HPDE6-E6E7 (cell line): ENCODE data around the gene DENND4A.
"Not testable (repeated sequence)": the region's sequence is repeated elsewhere in the genome, so short reads cannot be mapped to it uniquely, and the experiment has no call there.

Experiments used
- DNase-seq: peaks from one replicate; pipeline ENCODE4 v3.0.0; 2011; ENCODE audit warnings: missing footprints; ENCODE audit errors: extremely low spot score

The DENND4A gene

DNA sequence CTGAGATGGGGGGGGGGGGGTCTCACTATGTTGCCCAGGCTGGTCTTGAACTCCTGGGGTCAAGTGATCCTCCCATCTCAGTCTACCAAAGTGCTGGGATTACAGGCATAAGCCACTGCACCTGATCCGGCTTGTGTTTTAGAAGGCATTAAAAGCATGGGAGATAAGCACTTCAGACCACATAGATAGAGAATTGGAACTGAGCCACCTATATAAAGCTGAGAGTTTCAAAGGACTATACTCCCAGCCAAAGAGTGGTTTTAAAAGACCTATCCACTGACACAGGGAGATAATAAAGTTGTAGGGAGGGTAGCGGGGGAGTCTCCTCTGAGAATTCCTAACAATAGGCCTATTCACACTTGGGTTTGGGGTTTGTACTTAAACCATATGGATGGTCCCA, 34.8 kb downstream of the DENND4A start:
- DNase-seq: no peak

DNA sequence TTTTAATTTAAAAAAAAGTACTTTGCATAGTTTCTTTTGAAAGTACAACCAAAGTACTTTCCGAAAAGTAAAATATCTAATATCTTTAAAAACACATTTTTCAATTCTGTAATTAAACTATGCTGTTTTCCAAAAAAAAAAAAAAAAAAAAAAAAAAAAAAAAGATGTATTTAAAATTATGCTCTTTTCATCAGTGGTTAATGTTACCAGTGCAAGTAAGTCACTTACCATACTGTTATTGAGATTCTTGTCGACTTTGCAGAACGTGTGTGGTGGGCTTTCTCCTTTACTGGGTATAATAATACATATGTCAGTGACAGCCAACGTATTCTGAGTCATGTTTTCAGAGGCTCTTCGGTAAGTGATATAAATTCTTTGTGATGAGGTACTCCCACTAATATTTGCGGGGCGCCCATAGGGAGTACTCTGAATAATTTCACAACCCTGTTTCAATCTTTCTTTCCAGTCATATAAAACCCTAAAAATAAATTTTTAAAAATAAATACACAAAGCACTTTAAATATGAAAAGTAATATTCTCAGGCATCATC, 39.9 kb downstream of the DENND4A start:
- no peak for DNase-seq

DNA sequence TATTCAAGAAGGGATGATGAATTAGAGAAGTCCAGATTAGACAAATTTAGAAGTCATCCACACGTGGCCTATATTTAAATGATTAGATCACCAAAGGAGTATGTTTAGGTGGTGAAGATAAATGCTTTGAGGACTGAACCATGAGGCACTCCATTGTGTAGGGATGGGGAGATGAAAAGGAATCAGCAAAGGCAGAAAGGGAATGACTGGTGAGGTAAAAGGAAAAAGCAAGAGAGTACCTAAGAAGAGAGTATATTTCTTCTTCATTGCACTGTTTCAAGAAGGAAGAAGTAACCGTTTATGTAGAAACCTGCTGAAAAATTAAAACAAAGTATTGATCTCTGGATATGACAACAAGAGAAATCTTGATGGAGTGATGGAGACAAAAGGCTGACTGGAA, 40.7 kb downstream of the DENND4A start:
- DNase-seq: no peak

DNA sequence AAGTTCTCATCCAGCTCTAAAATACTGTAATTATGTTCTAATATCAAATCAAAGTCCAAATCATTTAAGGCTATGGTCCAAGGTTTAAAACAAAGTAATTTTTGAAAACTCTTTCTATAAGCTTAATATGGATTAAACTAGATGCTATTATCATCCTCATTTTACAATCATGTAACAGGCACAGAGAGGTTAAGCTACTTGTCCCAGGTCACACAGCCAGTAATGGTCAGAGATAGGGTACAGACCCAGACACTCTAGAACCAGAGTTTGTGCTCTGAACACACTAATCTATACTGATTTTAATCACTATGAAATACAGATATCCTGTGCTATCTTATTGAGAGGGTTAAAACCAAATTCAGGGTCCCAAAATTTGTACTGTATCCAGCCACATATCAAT, 44.8 kb downstream of the DENND4A start:
- DNase-seq: no peak

DNA sequence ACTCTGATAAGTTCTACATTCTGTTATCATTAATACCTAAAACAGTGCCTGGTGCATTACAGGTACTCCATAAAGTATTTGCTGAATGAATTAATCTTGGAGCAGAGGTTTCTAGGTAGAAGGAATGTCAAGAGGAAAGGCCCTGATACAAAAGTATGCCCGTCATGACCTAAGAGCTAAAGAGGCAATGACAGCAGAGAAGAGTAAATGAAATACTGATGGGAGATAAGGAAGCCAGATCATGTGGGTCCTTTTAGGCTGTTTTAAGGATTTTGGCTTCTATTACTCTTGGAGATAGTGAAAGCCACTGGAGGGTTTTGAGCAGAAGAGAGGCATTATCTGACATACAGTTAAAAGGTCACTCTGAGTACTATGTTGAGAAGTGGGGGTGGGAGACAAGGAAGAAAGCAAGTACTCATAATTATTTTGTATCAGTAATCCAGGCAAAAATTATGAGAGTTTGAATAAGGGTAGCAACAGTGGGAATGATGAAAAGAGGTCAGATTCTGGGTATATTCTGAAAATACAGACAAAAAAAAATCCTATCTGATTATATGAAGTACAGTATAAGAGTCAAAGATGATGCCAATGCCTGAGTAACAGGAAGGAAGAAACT, 48.3 kb downstream of the DENND4A start:
- DNase-seq: no peak

DNA sequence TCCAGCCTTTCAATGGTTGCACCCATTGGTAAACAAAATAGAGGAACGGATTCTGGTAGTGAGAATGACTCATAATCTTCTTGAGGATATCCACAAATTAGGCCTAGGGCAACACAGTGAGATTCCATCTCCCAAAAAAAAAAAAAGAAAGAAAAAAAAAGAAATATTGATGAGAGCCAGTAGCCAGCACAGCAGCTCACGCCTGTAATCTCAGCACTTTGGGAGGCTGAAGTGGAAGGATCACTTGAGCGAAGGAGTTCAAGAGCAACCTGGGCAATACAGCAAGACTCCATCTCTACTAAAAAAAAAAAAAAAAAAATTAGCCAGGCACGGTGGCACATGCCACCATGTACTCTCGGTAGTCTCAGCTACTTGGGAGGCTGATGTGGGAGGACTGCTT, 51.9 kb downstream of the DENND4A start:
- no peak for DNase-seq

DNA sequence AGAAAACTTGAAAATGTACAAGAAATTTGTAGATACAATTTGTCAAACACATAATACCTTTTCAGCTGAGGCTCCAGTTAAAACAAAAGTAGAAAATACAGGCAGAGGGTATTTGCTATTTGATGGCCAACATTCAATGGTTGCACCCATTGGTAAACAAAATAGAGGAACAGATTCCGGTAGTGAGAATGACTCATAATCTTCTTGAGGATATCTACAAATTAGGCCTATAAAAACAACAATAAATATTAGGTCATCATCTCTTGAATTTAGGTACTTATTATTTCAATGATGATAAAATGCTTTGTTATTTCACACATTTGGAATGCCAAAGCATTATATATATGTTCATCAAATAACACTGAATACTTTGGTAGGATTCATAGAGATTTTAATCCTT, 53.4 kb downstream of the DENND4A start:
- DNase-seq: no peak

DNA sequence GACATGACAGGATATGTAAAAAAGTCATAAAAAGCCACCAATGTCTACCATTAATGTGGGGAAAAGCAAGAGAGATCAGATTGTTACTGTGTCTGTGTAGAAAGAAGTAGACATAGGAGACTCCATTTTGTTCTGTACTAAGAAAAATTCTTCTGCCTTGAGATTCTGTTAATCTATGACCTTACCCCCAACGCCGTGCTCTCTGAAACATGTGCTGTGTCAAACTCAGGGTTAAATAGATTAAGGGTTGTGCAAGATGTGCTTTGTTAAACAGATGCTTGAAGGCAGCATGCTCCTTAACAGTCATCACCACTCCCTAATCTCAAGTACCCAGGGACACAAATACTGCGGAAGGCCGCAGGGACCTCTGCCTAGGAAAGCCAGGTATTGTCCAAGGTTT, 58.5 kb downstream of the DENND4A start:
- DNase-seq: not testable (repeated sequence)

DNA sequence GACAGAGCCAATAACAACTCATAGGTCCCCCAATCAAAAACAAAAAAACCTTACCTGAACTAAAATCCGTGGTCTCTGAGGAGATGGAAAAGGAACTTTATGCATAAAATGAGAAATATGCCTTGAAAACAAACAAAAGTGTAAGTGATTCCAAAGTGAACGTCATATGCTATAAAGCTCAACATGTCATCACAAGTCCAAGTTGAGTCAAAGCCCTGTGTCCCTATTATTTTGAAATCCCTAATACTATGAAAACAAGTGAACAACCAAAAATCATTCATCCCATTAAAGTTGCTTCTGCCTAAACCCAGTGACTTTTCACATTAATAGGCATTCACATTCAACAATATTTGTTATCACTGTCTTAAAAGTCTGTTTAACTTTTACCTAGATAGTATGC, 59.4 kb downstream of the DENND4A start:
- peak; percentile 27 for DNase-seq

DNA sequence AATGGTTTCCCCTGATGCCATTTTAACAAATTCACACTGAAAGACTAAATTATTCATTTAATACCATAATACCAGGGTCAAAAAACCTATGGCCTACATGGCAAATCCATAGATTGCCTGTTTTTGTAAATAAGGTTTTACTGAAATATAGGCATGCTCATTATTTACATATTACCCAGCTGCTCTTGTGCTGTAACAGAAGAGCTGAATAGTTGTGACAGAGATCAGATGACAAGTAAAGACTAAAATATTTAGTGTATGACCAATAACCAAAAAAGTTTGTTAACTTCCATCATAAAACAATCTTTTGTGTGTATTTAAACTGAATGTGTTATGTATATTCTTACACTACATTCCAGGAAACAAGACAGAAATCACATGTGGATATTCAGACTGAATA, 60.2 kb downstream of the DENND4A start:
- DNase-seq: no peak

DNA sequence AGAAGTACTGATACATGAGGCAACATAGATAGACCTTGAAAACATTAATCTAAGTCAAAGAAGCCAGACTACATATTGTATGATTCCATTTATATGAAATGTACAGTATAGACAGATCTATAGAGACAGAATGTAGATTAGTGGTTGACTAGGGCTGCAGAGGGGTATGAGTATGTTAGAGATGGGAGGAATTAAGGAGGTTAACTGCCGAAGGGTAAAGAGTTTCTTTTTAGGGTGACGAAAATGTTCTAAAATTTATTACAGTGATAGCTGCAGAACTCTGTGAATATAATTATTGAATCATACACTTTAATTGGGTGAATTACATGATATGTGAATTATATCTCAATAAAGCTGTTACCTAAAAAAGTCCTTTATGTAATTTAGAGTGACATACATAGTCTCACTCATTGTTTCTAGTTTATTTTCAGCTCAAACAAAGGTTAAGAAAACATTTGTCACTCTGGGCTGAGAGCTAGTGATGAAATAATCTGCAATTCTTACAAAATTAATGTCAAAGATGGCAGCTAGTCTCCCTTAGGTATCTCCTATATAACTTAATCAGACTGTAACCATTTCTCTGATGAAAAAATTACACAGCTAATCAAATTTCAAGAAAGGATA, 61.4 kb downstream of the DENND4A start:
- DNase-seq: no peak

DNA sequence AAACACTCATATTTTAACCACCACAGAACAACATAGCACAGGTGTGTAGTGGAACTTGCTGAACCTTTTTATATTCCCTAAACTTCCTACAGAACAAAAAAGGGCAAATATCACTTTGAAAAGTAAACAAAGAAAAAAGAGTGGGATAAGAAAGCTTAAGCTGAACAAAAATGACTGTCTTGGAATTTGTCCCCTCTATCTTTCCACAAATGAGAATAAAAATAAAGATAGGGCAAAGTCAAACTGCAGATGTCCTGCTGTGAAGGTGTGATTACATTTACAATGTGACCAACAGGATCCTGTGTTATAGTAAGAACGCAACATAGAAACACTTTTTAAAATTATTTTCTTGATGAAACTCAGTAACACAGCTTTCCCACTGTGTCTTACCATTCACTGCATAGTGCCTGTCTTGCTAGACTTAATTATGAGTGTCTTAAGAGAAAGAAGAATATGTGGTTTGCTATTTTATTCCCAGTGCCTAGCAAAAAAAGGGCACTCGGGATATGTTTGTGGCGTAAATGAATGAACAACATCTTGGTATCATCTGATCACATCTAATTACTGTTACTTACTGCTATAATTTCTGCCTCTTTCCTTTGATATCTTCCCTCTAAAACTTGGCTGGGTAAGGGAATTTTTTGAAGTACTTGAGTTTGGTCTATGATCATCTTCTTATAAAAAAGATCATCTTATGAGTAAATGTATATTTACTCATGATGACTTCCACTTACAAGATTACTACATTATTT, 67.5 kb downstream of the DENND4A start:
- no peak for DNase-seq

DNA sequence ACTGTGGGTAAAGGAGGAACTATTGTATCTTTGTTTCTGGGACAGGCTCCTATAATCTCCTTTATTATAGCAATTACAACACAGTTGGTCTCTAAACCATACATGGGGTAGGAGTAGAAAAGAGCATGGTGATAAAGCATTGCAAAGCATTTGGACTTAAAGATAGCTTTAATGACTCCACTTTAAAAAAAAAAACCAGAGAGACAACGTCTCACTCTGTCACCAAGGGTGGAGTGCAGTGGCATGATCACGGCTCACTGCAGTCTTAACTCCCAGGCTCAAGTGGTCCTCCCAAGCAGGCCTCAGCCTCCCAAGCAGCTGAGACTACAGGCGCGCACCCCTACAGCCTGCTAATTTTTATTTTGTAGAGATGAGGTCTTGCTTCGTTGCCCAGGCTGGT, 68.2 kb downstream of the DENND4A start:
- no peak for DNase-seq

DNA sequence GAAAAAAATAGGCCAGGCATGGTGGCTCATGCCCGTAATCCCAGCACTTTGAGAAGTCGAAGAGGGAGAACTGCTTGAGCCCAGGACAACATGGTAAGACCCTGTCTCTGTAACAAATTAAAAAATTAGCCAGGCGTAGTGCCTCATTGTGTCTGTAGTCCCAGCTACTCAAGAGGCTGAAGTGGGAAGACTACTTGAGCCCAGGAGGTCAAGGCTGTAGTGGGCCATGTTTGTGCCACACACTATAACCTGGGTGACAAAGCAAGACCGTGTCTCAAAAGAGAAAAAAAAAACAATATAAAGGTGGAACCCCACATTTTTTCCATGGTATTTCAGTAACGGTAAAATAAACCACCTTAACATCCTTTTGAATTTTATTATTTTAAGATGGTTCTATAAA, 69.9 kb downstream of the DENND4A start:
- DNase-seq: no peak

DNA sequence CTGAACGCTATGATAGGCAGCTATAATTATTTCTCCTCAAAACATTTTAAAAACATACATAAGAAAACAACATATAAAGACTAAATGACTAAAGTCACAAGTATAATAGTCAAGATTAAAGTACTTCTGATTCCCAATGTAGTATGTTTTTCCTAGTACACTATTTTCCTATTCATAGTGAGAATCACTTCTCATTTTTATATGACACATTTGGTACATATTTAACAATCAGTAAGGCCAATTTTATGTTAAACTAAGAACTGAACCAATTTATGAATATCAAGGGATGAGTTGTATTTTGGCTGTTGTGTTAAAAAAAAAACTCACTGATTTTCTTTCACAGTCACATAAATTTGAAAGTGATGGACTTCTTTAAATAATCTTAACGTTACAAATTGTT, 79.7 kb downstream of the DENND4A start:
- no peak for DNase-seq

DNA sequence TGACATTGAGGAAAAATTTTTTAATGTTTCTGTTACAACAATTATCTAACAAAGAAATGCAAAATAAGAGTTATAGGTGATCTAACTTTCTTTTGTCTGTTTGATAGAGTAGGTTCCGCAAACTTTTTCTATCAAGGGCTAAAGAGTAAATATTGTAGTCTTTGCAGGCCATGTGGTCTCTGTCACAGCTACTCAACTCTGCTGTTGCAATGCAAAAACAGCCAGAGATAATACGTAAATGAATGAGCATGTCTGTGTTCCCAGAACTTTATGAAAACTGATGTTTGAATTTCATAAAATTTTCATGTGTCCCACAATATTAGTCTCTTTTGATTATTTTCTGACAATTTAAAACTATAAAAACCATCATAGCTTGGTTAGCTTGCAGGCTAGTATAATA, 97.0 kb downstream of the DENND4A start:
- no peak for DNase-seq

DNA sequence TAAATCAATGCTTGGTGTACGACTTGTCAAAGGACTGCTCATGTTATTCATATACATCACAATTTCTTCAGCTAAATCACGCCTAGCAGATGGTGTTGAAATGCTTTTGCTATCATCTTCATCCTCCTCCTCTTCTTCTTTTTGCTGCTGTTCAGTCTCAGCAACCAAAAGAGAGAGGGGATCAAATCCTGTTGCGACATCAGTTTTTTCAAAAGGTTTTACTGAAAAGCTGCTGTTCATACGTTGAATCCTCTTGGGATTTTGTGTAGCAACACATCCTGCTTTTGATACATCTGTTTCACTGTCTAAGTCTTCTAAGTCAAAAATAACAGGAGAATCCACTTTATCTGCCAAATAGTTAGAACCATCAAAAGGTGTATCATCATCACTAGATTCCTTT, 101.3 kb downstream of the DENND4A start:
- no peak for DNase-seq

DNA sequence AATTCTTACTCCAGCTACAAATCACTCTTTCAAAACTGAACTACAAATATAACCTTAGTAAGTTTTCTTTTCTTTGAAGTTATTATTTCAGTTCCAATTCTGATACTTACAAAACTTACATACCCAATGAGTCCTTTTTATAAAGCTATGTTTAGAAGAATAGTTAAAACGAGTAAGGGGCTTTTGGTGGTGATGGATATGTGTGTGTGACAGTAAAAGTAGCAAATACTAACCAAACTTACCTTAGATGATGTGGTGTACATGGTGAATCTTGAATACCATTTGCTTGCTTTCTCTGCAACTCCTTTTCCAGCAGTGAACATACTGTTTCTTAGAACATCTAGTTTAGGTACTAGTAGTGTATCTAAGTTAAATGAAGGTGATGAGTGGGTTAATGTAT, 101.9 kb downstream of the DENND4A start:
- no peak for DNase-seq

DNA sequence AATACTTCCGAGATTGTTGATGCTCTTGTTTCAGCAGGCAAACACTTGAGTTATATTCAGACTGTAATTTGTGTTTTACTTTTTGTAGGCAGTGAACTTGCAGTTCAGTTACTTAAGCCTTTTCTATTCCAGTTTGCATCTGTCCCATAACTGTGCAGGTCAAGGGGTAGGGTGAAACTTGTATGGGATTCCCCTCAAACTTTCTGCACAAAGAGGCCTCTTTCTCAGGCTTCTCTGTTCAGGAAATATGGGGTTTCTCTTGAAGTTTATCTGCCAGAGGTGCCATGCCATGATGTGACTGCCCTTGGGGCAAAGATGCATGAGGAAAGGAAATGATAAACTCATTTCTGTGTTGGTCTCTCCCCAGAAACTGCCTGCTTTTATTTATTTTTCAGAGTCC, 103.6 kb downstream of the DENND4A start:
- no peak for DNase-seq

DNA sequence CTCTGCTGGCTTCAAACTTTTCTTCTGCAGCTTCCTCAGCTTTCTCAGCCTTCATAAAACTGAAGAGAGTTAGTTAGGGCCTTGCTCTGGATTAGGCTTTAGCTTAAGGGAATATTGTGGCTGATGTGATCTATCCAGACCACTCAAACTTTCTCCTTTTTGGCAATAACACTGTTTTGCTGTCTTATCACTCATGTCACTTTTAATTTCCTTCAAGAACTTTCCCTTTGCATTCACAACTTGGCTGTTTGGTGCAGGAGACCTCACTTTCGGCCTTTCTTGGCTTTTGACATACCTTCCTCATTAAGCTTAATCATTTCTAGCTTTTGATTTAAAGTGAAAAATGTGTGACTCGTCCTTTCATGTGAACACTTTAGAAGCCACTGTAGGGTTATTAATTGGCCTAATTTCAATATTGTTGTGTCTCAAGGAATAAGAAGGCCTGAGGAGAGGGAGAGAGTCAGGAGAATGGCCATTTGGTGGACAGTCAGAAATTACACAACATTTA, 109.6 kb downstream of the DENND4A start:
- no peak for DNase-seq

DNA sequence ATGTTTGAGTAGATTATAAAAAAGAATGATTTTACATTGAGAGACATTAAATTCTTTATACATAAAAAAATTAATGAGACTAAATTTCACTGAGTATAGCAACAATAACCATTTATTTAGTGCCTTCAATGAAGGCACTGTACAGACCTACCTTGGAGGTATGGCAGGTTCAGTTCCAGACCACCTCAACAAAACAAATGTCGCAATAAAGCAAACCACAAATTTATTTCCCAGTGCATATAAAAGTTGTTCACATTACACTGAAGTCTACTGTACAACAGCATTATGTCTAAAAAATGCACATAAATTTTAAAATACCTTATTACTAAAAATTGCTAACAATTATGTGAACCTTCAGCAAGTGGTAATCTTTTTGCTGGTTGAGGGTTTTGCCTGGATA, 111.5 kb downstream of the DENND4A start:
- no peak for DNase-seq

DNA sequence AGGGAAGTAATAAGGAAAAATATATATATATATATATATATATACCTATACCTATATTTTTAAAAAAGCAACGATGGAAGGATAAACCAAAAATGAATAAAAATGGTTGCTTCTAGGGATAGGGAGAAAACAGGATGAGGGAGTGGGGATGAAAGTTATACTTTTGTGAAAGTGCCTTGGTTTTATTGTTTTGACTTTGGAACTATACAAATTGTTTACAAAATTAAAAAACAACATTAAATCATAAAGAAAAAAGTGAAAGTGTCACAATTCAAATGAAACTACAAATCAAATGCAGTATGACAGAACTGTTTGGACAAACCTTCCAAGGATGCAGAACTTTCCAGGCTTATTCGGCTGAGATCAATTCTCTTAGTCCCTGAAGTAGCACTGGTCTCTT, 116.0 kb downstream of the DENND4A start:
- DNase-seq: no peak

DNA sequence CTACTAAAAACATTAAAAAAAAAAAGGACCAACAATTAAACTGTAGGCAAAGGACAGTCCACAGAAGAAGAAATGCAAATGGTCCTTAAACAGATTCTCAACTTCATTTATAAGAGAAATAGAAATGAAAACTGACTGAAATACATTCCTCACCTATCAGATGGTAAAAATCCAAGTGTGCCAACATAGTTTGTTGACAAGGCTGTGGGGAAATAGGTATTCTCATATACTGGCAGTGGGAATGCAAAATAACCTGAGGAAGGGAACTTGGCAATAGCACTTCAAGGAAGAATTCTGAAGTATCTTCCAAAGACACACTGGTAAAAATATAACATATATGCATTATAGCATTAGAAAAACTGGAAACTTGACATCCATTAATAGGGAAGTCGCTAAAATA, 116.5 kb downstream of the DENND4A start:
- no peak for DNase-seq
